HG03045 (cell line): ENCODE measurements around the gene MCM5.
"Not testable (repeated sequence)": the region's sequence is repeated elsewhere in the genome, so short reads cannot be mapped to it uniquely, and the experiment has no call there.

ENCODE experiments used
- ATAC-seq: cut with Tn5 transposase; IDR thresholded peaks from one replicate; pipeline ENCODE4 v1.9.1; 2021; ENCODE audit warnings: mild to moderate bottlenecking, moderate library complexity; ENCODE audit not compliant: unreplicated experiment

Gene MCM5

DNA sequence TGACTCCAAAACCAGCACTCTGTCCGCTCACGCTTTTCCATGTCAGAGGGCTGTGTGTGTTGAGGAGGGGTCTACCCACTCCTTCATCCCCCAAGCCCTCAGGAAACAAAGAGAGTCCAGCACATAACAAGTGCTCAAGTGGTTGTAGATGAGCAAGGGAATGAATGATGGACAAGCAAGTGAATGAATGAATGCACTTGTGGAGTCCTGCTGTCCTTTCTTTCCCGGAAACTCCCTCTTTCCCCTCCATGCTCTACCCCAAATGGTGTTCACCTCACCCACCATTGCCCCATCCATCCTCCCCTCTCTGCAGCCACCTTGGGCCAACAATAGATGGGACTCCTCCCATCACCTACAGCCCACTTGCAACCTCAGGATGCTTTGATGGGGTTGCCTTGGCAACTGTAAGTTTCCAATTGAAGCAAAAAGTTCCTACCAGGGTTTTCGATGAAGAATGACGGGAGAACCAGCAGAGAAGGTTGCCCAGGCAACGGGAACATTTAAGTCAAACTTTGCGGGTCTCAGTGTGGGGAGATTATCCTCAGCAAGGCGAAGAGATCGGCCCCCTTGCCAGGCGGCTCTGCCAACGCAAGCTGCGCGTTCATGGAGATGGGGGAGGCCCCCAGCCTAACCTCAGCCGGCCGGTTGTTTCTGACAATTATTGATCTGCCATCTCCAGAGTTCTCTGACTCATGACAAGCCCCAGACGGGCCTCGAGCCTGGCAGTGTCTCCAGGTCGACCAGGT, 51.1 kb downstream of the MCM5 start:
- ATAC-seq, result no peak

DNA sequence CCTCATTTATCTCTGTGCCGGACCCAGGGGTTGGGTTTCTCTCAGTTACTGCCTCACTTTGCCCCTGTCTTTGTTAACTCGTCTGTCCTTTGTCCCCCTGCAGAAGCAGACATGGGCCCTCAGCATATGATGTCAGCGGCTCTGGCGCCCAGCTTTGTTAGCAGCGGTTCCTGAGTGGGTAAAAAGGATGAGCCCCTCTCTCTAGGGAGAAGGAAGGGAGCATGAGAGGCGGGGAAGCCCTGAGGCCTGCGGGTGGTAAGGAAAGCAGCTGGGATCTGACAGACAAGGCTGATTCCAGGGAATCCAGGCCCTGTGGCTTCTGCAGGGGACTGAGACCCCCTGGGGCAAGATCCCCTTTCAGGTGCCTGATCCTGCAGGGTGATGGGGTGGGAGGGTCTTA, 51.7 kb downstream of the MCM5 start:
- no peak for ATAC-seq

DNA sequence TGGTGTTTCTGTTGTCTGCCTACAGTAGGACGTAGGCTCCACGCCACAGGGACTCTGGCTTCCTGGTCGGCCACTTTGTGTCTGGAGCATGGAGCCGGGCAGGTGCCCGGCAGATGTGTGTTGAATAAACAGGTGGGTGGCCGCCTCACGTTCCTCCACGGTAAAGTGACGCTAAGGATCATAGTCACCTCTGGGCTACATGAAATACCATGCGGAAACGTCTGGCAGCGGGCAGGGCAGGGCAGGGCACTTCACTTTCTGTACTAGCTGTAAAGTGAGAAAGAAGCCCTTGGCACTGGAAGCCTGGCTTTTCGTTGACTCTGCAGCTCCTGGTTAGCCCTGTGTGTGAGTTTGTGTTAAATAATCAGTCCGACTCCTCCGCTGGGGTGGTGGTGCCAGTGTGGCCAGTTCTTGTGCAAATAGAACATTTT, 52.4 kb downstream of the MCM5 start:
- no peak for ATAC-seq

DNA sequence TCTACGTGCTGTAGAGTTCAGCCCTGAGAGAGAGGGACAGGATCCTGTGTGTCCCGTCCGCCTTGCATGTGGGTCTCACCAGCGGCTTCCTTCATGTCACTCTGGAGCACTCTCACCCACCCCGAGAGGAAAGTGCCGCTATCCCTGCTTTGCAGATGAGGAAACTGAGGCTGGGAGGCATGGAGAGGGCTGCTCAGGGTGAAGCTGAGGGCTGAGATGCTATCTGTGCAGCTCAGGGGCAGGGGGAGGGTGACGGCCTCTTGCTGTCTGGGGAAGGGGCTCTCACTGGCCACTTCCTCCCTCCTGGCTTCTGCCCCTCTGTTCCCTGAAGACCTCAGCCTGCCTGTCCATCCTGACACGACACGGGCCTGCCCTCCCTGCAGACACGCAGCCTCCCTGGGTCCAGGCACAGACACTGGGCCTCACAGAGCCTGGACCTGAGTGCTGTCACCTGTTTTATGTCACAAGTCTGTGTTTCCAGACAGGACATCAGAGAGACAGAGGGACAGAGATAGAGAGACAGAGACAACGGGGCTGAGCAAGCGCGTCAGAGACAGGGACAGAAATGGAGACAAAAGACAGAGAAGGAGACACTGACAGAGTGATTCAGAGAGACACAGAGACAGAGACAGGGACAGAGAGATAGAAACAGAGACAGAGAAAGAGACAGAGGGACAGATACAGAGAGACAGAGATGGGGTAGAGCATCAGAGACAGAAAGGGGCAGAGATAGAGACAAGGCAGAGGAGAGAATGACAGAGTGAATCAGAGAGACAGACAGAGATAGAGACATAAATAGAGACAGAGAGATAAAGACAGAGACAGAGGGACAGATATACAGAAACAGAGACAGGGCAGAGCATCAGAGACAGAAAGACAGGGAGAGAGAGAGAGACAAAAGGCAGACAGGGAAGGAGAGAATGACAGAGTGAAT, 53.1 kb downstream of the MCM5 start:
- no peak for ATAC-seq

DNA sequence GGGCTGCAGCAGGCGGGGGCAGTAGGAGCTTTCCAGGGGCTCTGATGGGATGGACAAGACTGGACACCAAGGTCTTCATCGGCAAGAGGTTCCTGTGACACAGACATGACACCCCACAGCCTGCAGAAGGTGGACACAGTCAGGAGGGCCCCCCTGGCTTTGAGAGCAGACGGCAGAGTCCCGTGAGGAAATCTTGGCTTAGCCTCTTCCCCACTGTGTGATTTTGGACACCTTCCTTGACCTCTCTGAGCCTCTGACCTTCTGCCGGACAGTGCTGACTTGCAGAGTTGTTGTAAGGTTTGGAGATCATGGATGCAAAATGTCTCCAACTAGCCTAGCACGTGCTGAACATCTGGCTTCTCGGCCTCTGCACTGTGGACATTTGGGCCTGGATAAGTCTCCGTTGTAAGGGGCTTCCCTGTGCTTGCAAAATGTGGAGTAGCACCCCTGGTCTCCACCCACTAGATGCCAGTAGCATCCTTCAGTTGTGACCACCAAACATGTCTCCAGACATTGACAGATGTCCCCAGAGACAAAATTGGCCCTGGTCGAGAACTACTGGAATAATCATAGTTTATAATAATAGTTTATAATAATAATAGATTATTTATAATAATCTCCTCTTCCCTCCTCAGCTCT, 54.6 kb downstream of the MCM5 start:
- ATAC-seq, result no peak

DNA sequence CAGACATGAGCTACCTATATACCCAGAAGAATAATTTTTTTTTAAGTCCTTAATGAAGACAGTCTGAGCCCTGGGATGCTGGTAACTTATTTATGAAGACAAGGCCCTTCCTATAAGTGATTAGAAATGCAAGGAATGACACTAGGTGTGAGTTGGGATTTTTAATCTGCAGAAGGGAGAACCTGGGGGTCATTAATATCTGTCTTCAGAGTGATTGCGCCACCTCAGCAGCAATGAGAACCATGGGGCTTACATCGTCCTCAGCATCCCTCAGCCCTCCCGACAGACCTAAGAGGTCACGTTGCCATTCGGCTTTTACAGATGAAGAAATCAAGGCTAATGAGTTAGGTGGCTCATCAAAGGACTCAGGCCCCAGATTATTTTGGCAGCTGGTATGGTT, 55.6 kb downstream of the MCM5 start:
- no peak for ATAC-seq

DNA sequence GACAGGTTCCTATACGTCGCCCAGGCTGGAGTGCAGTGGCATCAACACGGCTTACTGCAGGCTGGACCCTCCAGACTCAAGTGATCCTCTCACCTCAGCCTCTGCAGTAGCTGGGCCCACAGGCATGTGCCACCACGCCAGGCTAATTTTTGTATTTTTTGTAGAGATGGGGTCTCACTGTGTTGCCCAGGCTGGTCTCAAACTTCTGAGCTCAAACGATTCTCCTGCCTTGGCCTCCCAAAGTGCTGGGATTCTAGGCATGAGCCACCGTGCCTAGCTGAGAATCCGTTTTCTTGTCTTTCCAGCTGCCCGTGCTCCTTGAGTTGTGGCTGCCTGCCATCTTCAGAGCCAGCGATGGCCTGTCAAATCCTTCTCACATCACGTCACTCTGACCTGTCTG, 56.8 kb downstream of the MCM5 start:
- no peak for ATAC-seq

DNA sequence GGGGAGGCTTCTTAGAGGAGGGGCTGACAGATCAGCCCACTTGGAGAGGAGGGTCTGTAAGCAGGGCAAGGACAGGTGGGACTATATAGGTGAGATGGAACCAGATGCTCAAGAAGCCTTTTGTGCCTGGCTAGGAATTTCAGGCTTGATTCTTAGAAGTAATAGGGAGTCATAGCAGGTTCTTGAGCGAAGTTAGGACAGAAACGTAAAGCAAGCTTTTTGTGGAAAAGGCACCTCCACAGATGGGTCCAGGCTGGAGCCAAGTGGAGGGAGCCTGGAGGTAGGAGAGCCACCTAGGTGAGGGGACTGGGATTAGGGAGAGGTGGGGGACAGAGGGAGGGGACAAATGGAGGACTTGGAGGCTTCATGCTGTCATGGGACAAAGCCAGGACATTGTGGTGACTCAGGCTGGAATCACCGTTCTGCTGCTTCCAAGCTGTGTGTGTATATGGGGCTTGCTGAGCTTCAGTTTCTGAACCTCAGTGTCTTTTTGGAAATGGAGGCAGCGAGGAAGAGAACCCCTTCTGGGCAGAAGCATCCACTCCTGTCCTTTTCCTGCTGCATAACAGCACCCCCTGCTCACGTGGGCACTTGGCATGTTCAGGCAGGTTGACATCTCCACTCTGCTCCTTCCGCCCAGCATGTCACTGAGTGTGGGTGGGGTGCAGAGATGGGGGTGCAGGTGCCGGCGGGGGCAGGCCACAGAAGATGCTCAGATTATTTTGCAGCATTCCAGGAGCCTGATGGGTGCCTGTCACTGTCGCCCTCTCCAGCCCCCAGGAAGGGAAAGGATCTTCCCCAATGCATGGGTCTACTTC, 58.0 kb downstream of the MCM5 start:
- no peak for ATAC-seq

DNA sequence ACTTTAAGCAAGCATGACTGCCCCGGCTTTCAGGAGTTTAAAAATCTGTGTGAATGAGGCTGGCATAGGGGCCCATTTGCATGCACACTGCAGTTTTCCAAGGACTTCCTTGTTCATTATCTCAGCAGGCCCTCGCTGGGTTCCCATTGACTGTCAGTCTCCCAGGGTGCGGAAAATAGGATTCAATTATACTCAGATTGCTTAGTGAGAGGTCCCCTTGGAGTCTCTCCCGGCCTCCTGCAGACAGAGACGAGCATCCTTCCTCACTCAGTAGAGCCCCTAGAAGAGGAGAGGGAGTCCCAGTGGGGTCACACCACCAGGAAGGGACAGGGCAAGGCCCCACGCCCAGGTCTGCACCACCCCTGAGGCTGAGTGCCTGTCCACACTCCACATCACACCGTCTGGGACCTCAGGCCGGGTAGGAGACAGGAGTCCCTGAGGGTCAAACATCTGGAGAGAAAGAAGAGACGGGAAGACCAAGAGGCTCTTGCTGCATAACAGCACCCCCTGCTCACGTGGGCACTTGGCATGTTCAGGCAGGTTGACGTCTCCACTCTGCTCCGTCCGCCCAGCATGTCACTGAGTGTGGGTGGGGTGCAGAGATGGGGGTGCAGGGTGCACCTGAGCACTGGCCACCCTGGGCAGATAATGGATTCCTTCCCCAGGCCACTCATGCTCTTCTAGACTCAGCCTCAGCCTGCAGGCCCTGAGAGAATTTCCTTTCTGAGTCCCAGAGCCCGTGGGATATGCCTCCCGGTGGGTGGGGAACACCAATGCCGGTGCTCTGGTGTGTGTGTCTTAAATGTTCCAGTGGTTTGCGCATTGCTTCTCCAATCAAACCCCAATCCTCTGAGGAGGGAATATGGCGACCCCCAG, 58.8 kb downstream of the MCM5 start:
- no peak for ATAC-seq

DNA sequence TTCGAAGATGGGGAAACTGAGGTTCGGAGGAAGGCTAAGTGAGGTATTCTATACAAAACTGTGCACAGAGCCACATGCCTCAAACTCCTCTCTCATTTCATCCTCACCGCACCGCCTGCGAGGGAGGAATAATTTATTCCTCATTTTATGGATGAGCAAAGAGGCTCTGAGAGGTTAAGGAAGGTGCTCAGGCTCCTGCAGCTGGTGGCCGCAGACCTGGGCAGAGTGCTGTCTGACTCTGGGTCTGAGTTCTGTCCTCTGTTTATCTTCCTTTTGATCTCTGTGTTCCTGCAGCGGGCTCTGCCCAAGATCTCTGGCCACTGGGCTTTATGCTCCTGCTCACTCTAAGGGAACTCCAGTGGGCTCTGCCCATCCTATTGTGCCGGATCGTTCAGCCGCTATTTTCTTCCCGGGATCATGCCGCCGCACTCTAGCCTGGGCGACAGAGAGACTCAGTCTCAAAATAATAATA, 59.5 kb downstream of the MCM5 start:
- ATAC-seq, result no peak

DNA sequence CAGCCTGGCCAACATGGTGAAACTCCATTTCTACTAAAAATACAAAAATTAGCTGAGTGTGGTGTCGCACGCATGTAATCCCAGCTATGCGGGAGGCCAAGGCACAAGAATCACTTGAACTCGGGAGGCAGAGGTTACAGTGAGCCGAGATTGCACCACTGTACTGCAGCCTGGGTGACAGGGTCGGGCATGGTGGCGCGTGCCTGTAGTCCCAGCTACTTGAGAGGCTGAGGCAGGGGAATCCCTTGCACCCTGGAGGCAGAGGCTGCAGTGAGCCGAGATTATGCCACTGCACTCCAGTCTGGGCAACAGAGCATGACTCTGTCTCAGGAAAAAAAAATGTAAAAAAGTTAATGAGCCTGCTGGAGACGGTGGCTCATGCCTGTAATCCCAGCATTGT, 60.0 kb downstream of the MCM5 start:
- not testable (repeated sequence) for ATAC-seq

DNA sequence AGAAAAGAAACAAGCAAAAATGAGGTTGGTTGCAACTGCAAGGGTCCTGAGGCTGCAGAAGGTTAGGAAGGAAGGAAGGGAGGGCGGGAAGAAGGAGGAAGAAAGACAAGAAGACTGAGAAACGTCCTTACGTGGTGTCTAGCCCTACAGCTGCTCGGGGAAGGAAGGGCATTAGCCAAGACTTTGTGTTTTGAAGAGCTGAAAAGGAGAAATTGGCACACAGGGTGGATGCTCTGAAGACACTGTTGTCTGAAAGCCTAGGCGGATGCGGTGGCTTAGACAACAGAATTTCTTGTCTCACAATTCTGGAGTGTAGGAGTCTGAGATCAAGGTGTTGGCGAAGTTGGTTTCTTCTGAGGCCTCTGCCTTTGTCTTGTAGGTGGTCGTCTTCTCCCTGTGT, 60.7 kb downstream of the MCM5 start:
- ATAC-seq, result no peak

DNA sequence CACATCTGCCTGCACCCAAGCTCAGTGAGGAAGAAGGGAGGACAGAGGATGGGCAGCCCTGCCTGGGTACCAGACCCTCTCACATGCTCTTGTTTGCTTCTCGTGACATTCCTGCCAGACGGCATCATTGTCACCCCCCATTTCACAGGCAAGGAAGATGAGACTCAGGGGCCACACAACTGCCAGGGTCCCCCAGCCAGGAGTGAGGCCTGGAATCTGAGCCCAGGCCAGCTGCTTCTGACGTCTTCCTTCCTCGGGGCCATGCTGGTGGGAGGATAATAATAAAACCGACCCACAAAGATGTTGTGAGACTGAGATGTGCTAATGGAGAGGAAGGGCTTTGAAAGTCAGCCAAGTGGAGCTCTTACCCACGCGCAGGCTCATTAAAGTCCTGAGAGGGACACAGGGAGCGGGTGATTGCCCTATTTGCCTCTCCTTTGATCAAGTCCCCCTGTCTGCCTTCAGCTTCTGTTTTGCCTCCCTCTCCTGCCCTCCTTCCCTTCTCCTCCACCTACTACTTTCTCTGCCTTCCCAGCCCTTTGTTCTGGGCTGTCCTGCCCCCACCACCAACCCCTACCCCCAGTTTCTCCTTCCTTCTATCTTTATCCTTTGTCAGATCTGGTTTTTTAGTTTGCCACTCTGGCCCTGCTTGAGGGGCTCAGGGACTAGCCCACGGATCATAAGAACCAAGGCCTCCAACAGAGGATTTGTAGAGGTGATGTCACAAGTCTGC, 62.7 kb downstream of the MCM5 start:
- no peak for ATAC-seq

DNA sequence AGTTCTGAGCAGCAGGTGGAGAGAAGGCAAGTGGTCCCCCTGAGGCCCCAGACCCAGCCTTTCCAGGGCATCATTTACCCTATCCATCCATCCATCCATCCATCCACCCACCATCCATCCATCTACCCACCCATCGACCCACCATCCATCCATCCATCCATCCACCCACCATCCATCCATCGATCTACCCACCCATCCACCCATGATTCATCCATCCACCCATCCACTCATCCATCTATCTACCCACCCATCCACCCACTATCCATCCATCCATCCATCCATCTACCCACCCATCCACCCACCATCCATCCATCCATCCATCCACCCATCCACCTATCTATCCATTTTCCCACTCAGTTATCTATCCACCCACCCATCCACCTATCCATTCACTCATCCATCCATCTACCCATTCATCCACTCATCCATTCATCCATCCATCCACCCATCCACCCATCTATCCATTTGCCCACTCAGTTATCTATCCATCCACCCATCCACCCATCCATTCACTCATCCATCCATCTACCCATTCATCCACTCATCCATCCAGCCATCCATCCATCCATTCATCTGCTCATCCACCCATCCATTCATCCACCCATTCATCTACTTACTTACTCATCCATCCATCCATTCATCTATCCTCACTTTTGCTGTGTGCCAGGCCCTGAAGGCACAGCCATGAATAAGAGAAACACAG, 63.4 kb downstream of the MCM5 start:
- no peak for ATAC-seq

DNA sequence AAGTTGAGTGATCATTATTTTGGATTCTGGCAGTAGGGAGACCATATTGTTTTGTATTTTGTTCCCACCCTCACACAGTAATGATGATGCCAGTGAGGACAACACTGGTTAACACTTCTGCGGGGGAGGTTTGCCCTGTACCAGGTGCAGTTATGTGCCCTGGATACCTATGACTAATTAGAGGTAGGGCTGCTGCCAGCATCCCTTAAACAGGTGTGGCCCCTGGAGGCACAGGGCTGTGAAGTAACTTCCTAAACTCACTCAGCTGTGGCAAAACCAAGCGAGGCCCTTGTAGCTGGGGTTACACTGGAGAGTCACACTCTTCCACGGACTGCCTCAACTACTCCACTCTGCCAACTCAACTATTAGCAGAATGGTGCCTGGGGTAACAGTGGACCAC, 64.5 kb downstream of the MCM5 start:
- no peak for ATAC-seq

DNA sequence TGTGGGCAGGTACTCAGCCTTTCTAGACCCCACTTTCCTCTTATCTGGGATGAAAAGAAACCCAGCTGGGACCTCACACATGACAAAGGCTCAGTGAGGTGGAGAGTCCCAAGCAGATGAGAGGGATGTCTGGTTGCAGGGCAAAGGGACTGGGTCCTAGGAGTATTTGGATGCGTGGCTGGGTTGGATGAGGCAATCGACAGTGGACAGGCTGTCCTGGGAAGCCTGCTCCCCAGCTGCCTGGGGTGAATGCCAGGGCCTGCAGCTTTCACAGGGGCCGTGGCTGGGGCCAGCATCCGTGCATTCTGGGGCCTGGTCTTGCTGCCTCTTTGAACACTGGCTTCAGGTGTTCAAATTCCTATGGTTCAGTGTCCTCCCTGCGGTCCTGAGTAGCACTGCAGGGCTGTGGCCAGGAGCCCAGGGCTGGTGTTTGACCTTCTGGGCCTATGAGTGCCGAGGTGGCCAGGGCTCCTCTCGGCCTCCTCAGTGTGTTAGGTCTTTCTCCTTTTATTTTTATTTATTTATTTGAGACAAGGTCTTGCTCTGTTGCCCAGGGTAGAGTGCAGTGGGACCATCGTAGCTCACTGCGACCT, 65.3 kb downstream of the MCM5 start:
- ATAC-seq, result no peak

DNA sequence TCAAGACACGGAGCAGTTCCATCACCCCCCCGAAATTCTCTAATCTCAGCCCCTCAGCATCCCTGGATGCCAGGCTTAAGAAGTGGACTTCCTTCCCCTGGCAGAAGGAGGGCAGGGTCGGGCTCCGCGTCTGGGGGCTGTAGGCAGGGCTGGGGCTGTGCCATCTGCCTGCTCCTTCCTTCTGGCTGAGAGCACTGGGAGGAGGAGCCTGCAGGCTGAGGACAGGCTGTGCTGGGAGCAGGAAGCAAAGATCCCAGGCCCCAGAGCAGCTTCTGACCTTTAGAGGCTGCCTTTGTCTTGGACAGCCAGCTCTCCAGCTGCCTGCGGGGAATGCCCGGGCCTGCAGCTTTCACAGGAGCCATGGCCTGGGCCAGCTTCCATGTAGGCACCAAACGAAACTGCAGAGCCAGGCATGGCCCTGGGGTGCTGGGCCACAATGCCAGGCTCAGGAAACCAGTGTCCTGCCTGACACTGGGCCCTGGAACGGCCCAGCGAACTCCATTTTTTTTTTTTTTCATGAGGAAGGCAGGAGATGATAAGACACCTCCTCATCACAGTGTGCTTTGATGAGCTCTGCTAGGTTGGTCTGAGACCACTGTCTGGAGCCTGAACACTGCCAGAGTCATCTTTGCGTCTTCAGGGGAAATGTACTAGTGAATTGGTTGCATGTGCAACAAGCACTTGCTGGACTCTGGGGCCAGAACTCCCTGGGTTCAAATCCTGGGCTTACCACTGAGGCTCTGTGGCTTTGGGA, 67.9 kb downstream of the MCM5 start:
- no peak for ATAC-seq
